Measurements from ENCODE around the gene TMED1.

DNA sequence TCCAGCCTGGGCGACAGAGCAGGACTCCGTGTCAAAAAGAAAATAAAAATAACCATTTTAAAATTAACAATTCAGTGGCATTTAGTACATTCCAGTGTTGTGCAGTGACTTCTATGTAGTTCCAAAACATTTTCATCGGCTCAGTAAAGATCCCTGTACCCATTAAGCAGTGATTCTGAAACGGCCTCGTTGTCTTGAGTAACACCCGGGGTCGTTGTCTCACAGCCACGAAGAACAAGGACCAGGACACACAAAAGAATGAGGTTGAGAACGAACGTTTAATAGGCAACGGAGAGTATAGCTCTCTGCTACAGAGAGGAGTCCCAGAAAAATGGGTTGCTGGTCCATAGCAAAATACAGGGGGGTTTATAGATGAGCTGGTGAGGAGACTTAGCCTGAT lies 2.4 kb upstream of the TMED1 start:
- TF ChIP-seq, protein P1, sequence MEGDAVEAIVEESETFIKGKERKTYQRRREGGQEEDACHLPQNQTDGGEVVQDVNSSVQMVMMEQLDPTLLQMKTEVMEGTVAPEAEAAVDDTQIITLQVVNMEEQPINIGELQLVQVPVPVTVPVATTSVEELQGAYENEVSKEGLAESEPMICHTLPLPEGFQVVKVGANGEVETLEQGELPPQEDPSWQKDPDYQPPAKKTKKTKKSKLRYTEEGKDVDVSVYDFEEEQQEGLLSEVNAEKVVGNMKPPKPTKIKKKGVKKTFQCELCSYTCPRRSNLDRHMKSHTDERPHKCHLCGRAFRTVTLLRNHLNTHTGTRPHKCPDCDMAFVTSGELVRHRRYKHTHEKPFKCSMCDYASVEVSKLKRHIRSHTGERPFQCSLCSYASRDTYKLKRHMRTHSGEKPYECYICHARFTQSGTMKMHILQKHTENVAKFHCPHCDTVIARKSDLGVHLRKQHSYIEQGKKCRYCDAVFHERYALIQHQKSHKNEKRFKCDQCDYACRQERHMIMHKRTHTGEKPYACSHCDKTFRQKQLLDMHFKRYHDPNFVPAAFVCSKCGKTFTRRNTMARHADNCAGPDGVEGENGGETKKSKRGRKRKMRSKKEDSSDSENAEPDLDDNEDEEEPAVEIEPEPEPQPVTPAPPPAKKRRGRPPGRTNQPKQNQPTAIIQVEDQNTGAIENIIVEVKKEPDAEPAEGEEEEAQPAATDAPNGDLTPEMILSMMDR (IDR thresholded peaks at IDR 0.05) = no peak
- TF ChIP-seq EP300 (IDR thresholded peaks at IDR 0.05) (no peak), POLR2AphosphoS5 (IDR thresholded peaks at IDR 0.05) (no peak)
